Stimulated activated CD8-positive, alpha-beta memory T cell treated with anti-CD3 and anti-CD28 coated beads, Interleukin-2, amount 100 ng/mL, for 48 hours (primary cell): Measurements from ENCODE around the gene TULP1.

Source experiments
- DNase-seq, 2 donors: peaks; one replicate each; pipeline ENCODE4 v3.0.0-alpha.2; 2020; ENCODE audit warnings: low read depth in 2 of 2

Gene TULP1

GRCh38 chr6:35496841-35497570 lies 15.7 kb downstream of the TULP1 start, which contains the start of gene TEAD3:
Gene TEAD3 (minus strand): TSS chr6:35497079.
- no peak for DNase-seq

- DNase-seq, result no peak
These were observed 16.5 kb downstream of the TULP1 start for GRCh38 chr6:35496036-35496840.

- no peak for DNase-seq
These were observed 17.2 kb downstream of the TULP1 start for GRCh38 chr6:35495258-35496035.

- DNase-seq, result no peak
These were observed 18.5 kb downstream of the TULP1 start for GRCh38 chr6:35494161-35494563.

- no peak for DNase-seq
These were observed 19.3 kb downstream of the TULP1 start for GRCh38 chr6:35493307-35493983.

- DNase-seq, result no peak
These were observed 19.8 kb downstream of the TULP1 start for GRCh38 chr6:35492974-35493284.

GRCh38 chr6:35492258-35492973 lies 20.3 kb downstream of the TULP1 start:
- DNase-seq, result no peak

GRCh38 chr6:35491558-35492257 lies 21.0 kb downstream of the TULP1 start:
- DNase-seq, result no peak

- DNase-seq, result no peak
These were observed 21.7 kb downstream of the TULP1 start for GRCh38 chr6:35490821-35491557.

GRCh38 chr6:35489995-35490791 lies 22.5 kb downstream of the TULP1 start:
- no peak for DNase-seq

GRCh38 chr6:35489066-35489465 lies 23.6 kb downstream of the TULP1 start:
- DNase-seq, result no peak

- DNase-seq, result no peak
These were observed 24.2 kb downstream of the TULP1 start for GRCh38 chr6:35488517-35488862.

GRCh38 chr6:35487658-35488516 lies 24.8 kb downstream of the TULP1 start:
- no peak for DNase-seq

GRCh38 chr6:35486005-35486925 lies 26.4 kb downstream of the TULP1 start:
- no peak for DNase-seq

GRCh38 chr6:35485402-35485877 lies 27.3 kb downstream of the TULP1 start:
- no peak for DNase-seq

GRCh38 chr6:35484921-35485392 lies 27.7 kb downstream of the TULP1 start:
- no peak for DNase-seq
